ENCODE results near the gene SF1. TPM values are rescaled to one million over a fixed set of nuclear protein-coding genes. Genes with fewer than 3 reads are reported as not detected.
A peak's percentile ranks its signal among the peaks of the same experiment; 100 is the strongest.

SF1 gene
- total and polyA plus RNA-seq, 9 of the 15 experiments (the other 6 are each of a cell fraction or from before 2014, with no cell fraction given): 13.1 to 334 (median 111) TPM

- TF ChIP-seq, protein P1, sequence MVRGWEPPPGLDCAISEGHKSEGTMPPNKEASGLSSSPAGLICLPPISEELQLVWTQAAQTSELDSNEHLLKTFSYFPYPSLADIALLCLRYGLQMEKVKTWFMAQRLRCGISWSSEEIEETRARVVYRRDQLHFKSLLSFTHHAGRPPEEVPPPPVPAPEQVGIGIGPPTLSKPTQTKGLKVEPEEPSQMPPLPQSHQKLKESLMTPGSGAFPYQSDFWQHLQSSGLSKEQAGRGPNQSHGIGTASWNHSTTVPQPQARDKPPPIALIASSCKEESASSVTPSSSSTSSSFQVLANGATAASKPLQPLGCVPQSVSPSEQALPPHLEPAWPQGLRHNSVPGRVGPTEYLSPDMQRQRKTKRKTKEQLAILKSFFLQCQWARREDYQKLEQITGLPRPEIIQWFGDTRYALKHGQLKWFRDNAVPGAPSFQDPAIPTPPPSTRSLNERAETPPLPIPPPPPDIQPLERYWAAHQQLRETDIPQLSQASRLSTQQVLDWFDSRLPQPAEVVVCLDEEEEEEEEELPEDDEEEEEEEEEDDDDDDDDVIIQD (CRISPR knock-in tag; IDR thresholded peaks at IDR 0.05): no peak
- no peak for TF ChIP-seq THRB (CRISPR knock-in tag; conservative IDR thresholded peaks at IDR 0.05)
- no peak for TF ChIP-seq PPARD (CRISPR knock-in tag; IDR thresholded peaks at IDR 0.05)
- peak; percentile 37 for TF ChIP-seq FIP1L1 (IDR thresholded peaks at IDR 0.05; ENCODE audit: low read depth, low read length, poor library complexity, severe bottlenecking)
- no peak for TF ChIP-seq ADNP (tag; IDR thresholded peaks at IDR 0.05)
- no peak for TF ChIP-seq TAF7 (tag; IDR thresholded peaks at IDR 0.05)
- 0 out of 2 replicates have a peak, but pooled peaks have one; percentile 14 for TF ChIP-seq ELF4 (CRISPR knock-in tag; IDR thresholded peaks at IDR 0.05)
- no peak for TF ChIP-seq ZNF586 (CRISPR knock-in tag; conservative IDR thresholded peaks at IDR 0.05)
- peak; percentile 66 for TF ChIP-seq RBM22 (IDR thresholded peaks at IDR 0.05; ENCODE audit: low read depth, low read length, poor library complexity, severe bottlenecking)
- no peak for TF ChIP-seq RBM17 (IDR thresholded peaks at IDR 0.05; ENCODE audit: borderline replicate concordance, low read depth, low read length)
- no peak for TF ChIP-seq GABPB2 (CRISPR knock-in tag; conservative IDR thresholded peaks at IDR 0.05)
- TF ChIP-seq ZNF239 (CRISPR knock-in tag; IDR thresholded peaks at IDR 0.05): no peak
- TF ChIP-seq NBN (IDR thresholded peaks at IDR 0.05; ENCODE audit: low read depth): 0 out of 2 replicates have a peak, but pooled peaks have one; percentile 25
- peak; percentile 51 for TF ChIP-seq EP400 (IDR thresholded peaks at IDR 0.05)
- no peak for TF ChIP-seq ZNF282 (CRISPR knock-in tag; IDR thresholded peaks at IDR 0.05)
- TF ChIP-seq NCOA1 (IDR thresholded peaks at IDR 0.05; ENCODE audit: low read depth): 0 out of 2 replicates have a peak, but pooled peaks have one; percentile 17
- no peak for TF ChIP-seq RFX7 (CRISPR knock-in tag; IDR thresholded peaks at IDR 0.05)
- TF ChIP-seq, protein P2, sequence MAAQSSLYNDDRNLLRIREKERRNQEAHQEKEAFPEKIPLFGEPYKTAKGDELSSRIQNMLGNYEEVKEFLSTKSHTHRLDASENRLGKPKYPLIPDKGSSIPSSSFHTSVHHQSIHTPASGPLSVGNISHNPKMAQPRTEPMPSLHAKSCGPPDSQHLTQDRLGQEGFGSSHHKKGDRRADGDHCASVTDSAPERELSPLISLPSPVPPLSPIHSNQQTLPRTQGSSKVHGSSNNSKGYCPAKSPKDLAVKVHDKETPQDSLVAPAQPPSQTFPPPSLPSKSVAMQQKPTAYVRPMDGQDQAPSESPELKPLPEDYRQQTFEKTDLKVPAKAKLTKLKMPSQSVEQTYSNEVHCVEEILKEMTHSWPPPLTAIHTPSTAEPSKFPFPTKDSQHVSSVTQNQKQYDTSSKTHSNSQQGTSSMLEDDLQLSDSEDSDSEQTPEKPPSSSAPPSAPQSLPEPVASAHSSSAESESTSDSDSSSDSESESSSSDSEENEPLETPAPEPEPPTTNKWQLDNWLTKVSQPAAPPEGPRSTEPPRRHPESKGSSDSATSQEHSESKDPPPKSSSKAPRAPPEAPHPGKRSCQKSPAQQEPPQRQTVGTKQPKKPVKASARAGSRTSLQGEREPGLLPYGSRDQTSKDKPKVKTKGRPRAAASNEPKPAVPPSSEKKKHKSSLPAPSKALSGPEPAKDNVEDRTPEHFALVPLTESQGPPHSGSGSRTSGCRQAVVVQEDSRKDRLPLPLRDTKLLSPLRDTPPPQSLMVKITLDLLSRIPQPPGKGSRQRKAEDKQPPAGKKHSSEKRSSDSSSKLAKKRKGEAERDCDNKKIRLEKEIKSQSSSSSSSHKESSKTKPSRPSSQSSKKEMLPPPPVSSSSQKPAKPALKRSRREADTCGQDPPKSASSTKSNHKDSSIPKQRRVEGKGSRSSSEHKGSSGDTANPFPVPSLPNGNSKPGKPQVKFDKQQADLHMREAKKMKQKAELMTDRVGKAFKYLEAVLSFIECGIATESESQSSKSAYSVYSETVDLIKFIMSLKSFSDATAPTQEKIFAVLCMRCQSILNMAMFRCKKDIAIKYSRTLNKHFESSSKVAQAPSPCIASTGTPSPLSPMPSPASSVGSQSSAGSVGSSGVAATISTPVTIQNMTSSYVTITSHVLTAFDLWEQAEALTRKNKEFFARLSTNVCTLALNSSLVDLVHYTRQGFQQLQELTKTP (IDR thresholded peaks at IDR 0.05; ENCODE audit: low read depth in 1 of 2, partially characterized antibody in 2 of 2): no peak
- no peak for TF ChIP-seq ZNF253 (CRISPR knock-in tag; conservative IDR thresholded peaks at IDR 0.05)
- peak in 1 of 2 experiments; percentile 86; a peak in 1 of 4 replicates for TF ChIP-seq TEAD1 (CRISPR knock-in tag; IDR thresholded peaks at IDR 0.05)
- TF ChIP-seq MYC (IDR thresholded peaks at IDR 0.05; ENCODE audit: low read depth, low read length): peak; percentile 32; the same call in 1 of the 2 replicates
- TF ChIP-seq MYC (CRISPR knock-in tag; IDR thresholded peaks at IDR 0.05; ENCODE audit: borderline replicate concordance, low read depth): 0 out of 2 replicates have a peak, but pooled peaks have one; percentile 12
- no peak for TF ChIP-seq ZNF121 (CRISPR knock-in tag; conservative IDR thresholded peaks at IDR 0.05)
These were observed 35.3 kb downstream of the SF1 start (continued) for GRCh38 chr11:64742889-64743590.

Measured in K562 (cell line).